ENCODE results near the gene NAP1L1.

DNA sequence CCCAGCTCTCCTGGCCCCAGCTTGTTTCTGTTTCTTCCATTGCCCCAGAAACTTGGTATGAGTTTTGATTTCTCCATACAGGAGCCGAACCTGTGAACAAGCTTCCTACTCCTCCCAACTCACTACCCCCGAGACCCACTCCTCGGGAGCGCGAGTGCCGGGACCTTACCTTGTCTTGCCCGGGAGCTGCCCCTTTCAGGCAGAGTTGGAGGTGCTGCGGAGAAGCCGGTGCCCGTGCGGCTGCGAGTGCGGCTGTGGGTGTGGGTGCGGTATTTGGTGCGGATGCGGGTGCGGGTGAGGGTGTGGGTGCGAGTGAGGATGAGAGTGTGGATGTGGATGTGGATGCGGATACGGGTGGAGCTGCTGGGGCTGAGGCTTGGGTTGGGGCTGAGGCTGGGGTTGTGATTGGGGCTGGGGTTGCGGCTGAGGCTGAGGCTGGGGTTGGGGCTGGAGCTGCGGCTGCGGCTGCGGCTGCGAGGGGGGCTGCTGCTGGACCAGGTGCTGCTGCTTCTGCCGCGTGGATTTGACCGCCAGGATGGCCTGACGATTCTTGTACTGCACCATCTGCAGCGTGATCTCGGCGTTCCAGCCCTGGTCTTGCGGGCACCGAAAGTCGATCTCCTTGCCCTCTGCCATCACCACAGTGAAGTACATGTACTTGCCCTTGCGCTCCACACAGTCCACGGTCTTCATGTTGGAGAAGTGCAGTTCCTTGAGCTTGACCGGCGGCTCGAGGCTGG lies 54.0 kb downstream of the NAP1L1 start:
- TF ChIP-seq CTCF (IDR thresholded peaks at IDR 0.05; ENCODE audit: low read length) (no peak), EZH2 (optimal IDR thresholded peaks at IDR 0.05; ENCODE audit: low read depth, low read length) (no peak), EZH2phosphoT487 (IDR thresholded peaks at IDR 0.05; ENCODE audit: low read length) (no peak)
